Smooth muscle cell (in vitro differentiated cells): ENCODE results near the gene MEGF8. TPM values are rescaled to one million over a fixed set of nuclear protein-coding genes. Genes with fewer than 3 reads are reported as not detected.

Source experiments
- DNase-seq: peaks from one replicate; lab custom pipeline; 2025; ENCODE audit not compliant: unreplicated experiment; lab: John Stamatoyannopoulos, UW
- H2AFZ ChIP-seq: fragments of 200-600 bp; sonication (generic); 2 replicates; pipeline ENCODE4 v1.6.0; 2016; ENCODE audit warnings: antibody characterized with exemption, low read depth, mild to moderate bottlenecking
- H3F3A ChIP-seq: fragments of 200-600 bp; sonication (generic); 2 replicates; pipeline ENCODE4 v1.6.0; 2017; ENCODE audit warnings: antibody characterized with exemption, low read depth
- H3K27ac ChIP-seq: fragments of 200-600 bp; sonication (generic); 2 replicates; pipeline ENCODE4 v1.5.1; 2016; ENCODE audit warnings: low read depth, mild to moderate bottlenecking
- H3K27me3 ChIP-seq: fragments of 200-600 bp; sonication (generic); 2 replicates; pipeline ENCODE4 v1.6.1; 2016; ENCODE audit warnings: low read depth, mild to moderate bottlenecking
- H3K36me3 ChIP-seq: fragments of 200-600 bp; sonication (generic); 2 replicates; pipeline ENCODE4 v1.5.1; 2016; ENCODE audit warnings: low read depth
- H3K4me1 ChIP-seq: fragments of 200-600 bp; sonication (generic); 2 replicates; pipeline ENCODE4 v1.5.1; 2016; ENCODE audit warnings: low read depth
- H3K4me2 ChIP-seq: fragments of 200-600 bp; sonication (generic); 2 replicates; pipeline ENCODE4 v1.6.0; 2016; ENCODE audit warnings: mild to moderate bottlenecking
- H3K4me3 ChIP-seq: fragments of 200-600 bp; sonication (generic); 2 replicates; pipeline ENCODE4 v1.5.1; 2016; ENCODE audit warnings: mild to moderate bottlenecking
- H3K79me2 ChIP-seq: fragments of 200-600 bp; sonication (generic); 2 replicates; pipeline ENCODE4 v1.6.0; 2016; ENCODE audit warnings: low read depth, mild to moderate bottlenecking
- H3K9ac ChIP-seq: fragments of 200-600 bp; sonication (generic); 2 replicates; pipeline ENCODE4 v1.6.0; 2016; ENCODE audit warnings: low read depth
- H3K9me3 ChIP-seq: fragments of 200-600 bp; sonication (generic); replicated peaks from 2 replicates; pipeline ENCODE4 v1.5.1; 2016; ENCODE audit warnings: low read depth
- H4K20me1 ChIP-seq: fragments of 200-600 bp; sonication (generic); 2 replicates; pipeline ENCODE4 v1.6.0; 2016; ENCODE audit warnings: low read depth
- WGBS: methylation state at CpG from one replicate; pipeline ENCODE4 v1.1.7; 2016; ENCODE audit warnings: low lambda C conversion rate; 5-methylcytosine and 5-hydroxymethylcytosine counted together
- microRNA-seq: library from miRNA; unstranded; fragments of <30 nt; microRNA quantifications from one replicate; pipeline ENCODE4, GENCODE V29; 2016; ENCODE audit warnings: borderline number of aligned reads
- polyA plus RNA-seq: library from polyadenylated mRNA; unstranded; fragments of >200 nt; fragmentation: Nextera tagmentation; extraction: Ambion mirVana; gene quantifications from 2 replicates; pipeline ENCODE4 v1.2.1, GENCODE V29; 2016
- small RNA-seq: library from RNA; depleted of rRNA; stranded (forward); fragments of <200 nt; gene quantifications from one replicate; pipeline ENCODE3, GENCODE V24; 2014
- total RNA-seq: library from RNA; depleted of rRNA; stranded (reverse); fragments of >200 nt; gene quantifications from 2 replicates; pipeline ENCODE4 v1.2.3, GENCODE V29; 2014
- TF ChIP-seq, protein P1 (sequence below): fragments of 200-600 bp; sonication (generic); IDR thresholded peaks from 2 replicates; pipeline ENCODE4 v1.5.1; 2017; ENCODE audit warnings: borderline replicate concordance, mild to moderate bottlenecking, antibody characterized with exemption; ENCODE audit not compliant: insufficient read depth, poor library complexity, severe bottlenecking

Gene MEGF8
- total and polyA plus RNA-seq, 2 experiments from 2014 or later: 8.2 to 16.4 TPM

DNA sequence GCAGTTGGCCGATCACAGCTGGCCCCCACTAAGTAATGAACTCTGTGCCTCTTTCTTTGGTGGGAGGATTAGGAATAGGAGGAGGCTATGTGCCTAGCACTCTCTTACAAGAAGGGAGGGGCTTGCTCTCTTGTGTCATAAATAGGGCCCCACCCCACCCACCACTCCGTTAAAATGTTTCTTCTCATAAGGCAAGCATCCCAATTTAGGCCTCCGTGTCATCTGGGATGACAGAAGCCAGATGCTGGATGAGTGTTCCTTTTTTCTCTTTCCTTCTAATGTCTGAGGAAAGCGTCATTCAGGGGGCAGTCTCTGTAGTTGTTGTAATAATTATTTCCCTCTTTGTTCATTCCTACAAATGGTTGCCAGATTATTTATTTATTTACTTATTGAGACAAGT is 101.9 kb downstream of the MEGF8 start, which contains the start of gene LIPE:
TSS of gene LIPE (minus strand) at position 76 of the 400 bp plus-strand sequence. CDS start 239 bp downstream, outside the sequence.
- no peaks in the 10 kb centered on the region for H3F3A ChIP-seq
- no peaks in the 10 kb centered on the region for H4K20me1 ChIP-seq
- H3K27me3 ChIP-seq: no peaks in the 10 kb centered on the region
- H3K4me1 ChIP-seq: peaks cover 17% of the 10 kb centered on the region
- no peak within 1 kb of the TSS for H3K9ac ChIP-seq
- H2AFZ ChIP-seq: no peak within 1 kb of the TSS
- no peak for DNase-seq
- TF ChIP-seq, protein P1, sequence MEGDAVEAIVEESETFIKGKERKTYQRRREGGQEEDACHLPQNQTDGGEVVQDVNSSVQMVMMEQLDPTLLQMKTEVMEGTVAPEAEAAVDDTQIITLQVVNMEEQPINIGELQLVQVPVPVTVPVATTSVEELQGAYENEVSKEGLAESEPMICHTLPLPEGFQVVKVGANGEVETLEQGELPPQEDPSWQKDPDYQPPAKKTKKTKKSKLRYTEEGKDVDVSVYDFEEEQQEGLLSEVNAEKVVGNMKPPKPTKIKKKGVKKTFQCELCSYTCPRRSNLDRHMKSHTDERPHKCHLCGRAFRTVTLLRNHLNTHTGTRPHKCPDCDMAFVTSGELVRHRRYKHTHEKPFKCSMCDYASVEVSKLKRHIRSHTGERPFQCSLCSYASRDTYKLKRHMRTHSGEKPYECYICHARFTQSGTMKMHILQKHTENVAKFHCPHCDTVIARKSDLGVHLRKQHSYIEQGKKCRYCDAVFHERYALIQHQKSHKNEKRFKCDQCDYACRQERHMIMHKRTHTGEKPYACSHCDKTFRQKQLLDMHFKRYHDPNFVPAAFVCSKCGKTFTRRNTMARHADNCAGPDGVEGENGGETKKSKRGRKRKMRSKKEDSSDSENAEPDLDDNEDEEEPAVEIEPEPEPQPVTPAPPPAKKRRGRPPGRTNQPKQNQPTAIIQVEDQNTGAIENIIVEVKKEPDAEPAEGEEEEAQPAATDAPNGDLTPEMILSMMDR: no peak
- no peaks in the 10 kb centered on the region for H3K79me2 ChIP-seq
- no peak within 1 kb of the TSS for H3K4me3 ChIP-seq
- no peaks in the 10 kb centered on the region for H3K9me3 ChIP-seq
- H3K27ac ChIP-seq: peak within 1 kb of the TSS; percentile 40
- no peaks in the 10 kb centered on the region for H3K36me3 ChIP-seq
- H3K4me2 ChIP-seq: peak within 1 kb of the TSS; percentile 24
- WGBS: 20% methylated on average over 4 of the region's 4 CpGs

Small RNAs within 50 kb of the gene (microRNA-seq; reads per million reads assigned to microRNA genes)
- not detected for gene MIR8077

Small RNAs within 50 kb of the gene (small RNA-seq; reads per million reads assigned to genes)
- not detected for gene MIR8077

Other genes with a start within 250 kb of the MEGF8 start
- gene ZNF574, start 249.5 kb upstream of the MEGF8 start, total RNA-seq: 8.9 and 13.6 TPM in 2 replicates
- 20.5 and 22.9 TPM in 2 replicates for gene ZNF574, start 249.5 kb upstream of the MEGF8 start, polyA plus RNA-seq
- gene POU2F2, start 193.2 kb upstream of the MEGF8 start, total RNA-seq: 0.58 and 0.99 TPM in 2 replicates
- 6.3 and 8.6 TPM in 2 replicates for gene POU2F2, start 193.2 kb upstream of the MEGF8 start, polyA plus RNA-seq
- gene DEDD2, start 108.0 kb upstream of the MEGF8 start, total RNA-seq: 12.6 and 35.4 TPM in 2 replicates
- gene DEDD2, start 108.0 kb upstream of the MEGF8 start, polyA plus RNA-seq: 22.4 and 23.4 TPM in 2 replicates
- gene ZNF526, start 105.3 kb upstream of the MEGF8 start, total RNA-seq: 5.0 and 5.9 TPM in 2 replicates
- gene ZNF526, start 105.3 kb upstream of the MEGF8 start, polyA plus RNA-seq: 12.0 and 12.1 TPM in 2 replicates
- gene GSK3A, start 83.0 kb upstream of the MEGF8 start, total RNA-seq: 26.0 and 27.4 TPM in 2 replicates
- gene GSK3A, start 83.0 kb upstream of the MEGF8 start, polyA plus RNA-seq: 34.6 and 39.0 TPM in 2 replicates
- gene ERF, start 70.5 kb upstream of the MEGF8 start, total RNA-seq: 20.5 and 43.9 TPM in 2 replicates
- 14.2 and 14.9 TPM in 2 replicates for gene ERF, start 70.5 kb upstream of the MEGF8 start, polyA plus RNA-seq
- gene CIC, start 56.4 kb upstream of the MEGF8 start, total RNA-seq: 12.6 and 13.6 TPM in 2 replicates
- gene CIC, start 56.4 kb upstream of the MEGF8 start, polyA plus RNA-seq: 18.4 and 19.5 TPM in 2 replicates
- gene PRR19, start 23.5 kb upstream of the MEGF8 start, total RNA-seq: 0.45 and 1.3 TPM in 2 replicates
- gene PRR19, start 23.5 kb upstream of the MEGF8 start, polyA plus RNA-seq: 0.73 and 1.0 TPM in 2 replicates
- gene PAFAH1B3, start 23.0 kb upstream of the MEGF8 start, total RNA-seq: 44.6 and 44.7 TPM in 2 replicates
- gene PAFAH1B3, start 23.0 kb upstream of the MEGF8 start, polyA plus RNA-seq: 71.0 and 75.7 TPM in 2 replicates
- not detected in 2 replicates for gene TMEM145, start 12.3 kb upstream of the MEGF8 start, total RNA-seq
- gene TMEM145, start 12.3 kb upstream of the MEGF8 start, polyA plus RNA-seq: 0.09 and 0.11 TPM in 2 replicates
- gene CNFN, start 64.7 kb downstream of the MEGF8 start, total RNA-seq: 24.1 and 31.3 TPM in 2 replicates
- gene CNFN, start 64.7 kb downstream of the MEGF8 start, polyA plus RNA-seq: 23.7 and 44.9 TPM in 2 replicates
- 4.0 and 9.2 TPM in 2 replicates for gene LIPE, start 101.8 kb downstream of the MEGF8 start, total RNA-seq
- gene LIPE, start 101.8 kb downstream of the MEGF8 start, polyA plus RNA-seq: 4.1 and 8.4 TPM in 2 replicates
- not detected in 2 replicates for gene CXCL17, start 117.3 kb downstream of the MEGF8 start, total RNA-seq
- not detected in 2 replicates for gene CXCL17, start 117.3 kb downstream of the MEGF8 start, polyA plus RNA-seq
- gene CEACAM1, start 202.8 kb downstream of the MEGF8 start, total RNA-seq: 0.36 and 4.5 TPM in 2 replicates
- 0.31 and 1.2 TPM in 2 replicates for gene CEACAM1, start 202.8 kb downstream of the MEGF8 start, polyA plus RNA-seq